ENCODE data around the gene PAK6.

PAK6 gene

GRCh38 chr15:40246496-40247280 lies 7.8 kb downstream of the PAK6 start:
- Histone ChIP-seq H3K36me3 (ENCODE audit: insufficient read depth, low read length) (no peaks in the 10 kb centered on the region), H3K4me1 (ENCODE audit: insufficient read depth, low read length) (no peaks in the 10 kb centered on the region), H3K9me3 (ENCODE audit: control insufficient read depth, insufficient read depth, low read length) (no peaks in the 10 kb centered on the region), H3K9ac (ENCODE audit: low read depth, low read length) (no peak overlapping the region)

GRCh38 chr15:40247406-40247971 lies 8.6 kb downstream of the PAK6 start:
- Histone ChIP-seq H3K4me1 (ENCODE audit: insufficient read depth, low read length) (no peaks in the 10 kb centered on the region), H3K36me3 (ENCODE audit: insufficient read depth, low read length) (no peaks in the 10 kb centered on the region), H3K9me3 (ENCODE audit: control insufficient read depth, insufficient read depth, low read length) (no peaks in the 10 kb centered on the region), H3K9ac (ENCODE audit: low read depth, low read length) (no peak overlapping the region)

DNA sequence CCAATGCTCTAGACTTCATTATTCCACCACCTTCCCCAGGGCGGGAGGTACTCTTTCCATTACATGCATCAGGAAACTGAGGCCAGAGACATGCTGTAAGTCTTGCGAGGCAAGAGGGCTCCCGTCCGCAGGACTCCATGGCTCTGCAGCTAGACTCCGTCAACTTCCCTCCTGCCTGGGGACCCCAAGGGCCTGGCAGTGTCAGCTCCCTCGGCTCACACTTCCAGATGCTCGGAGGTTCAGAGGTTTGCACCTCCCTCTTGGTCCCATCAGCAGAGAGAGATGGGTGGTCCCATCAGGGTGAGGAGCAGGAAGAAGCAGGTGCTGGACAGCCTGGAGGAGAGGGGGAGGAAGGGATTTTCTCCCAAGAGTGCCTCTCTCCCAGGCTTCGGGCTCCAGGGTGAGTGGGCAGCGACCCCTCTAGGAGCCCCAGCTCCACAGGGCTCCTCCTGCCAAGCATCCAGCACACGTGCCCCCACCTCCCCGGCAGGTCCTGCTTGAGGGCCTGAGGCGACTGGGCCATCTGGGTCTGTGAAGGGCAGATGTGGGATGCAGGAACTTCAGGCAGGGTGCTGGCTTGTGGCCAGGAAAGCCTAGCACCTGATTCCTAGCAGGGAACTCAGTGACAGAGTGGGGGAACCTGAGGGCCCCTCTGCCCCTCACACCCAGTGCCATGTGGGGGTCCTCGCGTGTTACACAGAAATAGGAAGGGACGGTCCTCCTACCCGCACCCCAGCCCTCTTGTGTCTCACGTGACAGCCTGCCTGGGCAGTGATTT lies 9.3 kb downstream of the PAK6 start:
- no peaks in the 10 kb centered on the region for H3K36me3 ChIP-seq (ENCODE audit: insufficient read depth, low read length)
- H3K9me3 ChIP-seq (ENCODE audit: control insufficient read depth, insufficient read depth, low read length): no peaks in the 10 kb centered on the region
- H3K4me1 ChIP-seq (ENCODE audit: insufficient read depth, low read length): no peaks in the 10 kb centered on the region; the same call in 1 of the 2 replicates
- H3K9ac ChIP-seq (ENCODE audit: low read depth, low read length): no peak overlapping the region

DNA sequence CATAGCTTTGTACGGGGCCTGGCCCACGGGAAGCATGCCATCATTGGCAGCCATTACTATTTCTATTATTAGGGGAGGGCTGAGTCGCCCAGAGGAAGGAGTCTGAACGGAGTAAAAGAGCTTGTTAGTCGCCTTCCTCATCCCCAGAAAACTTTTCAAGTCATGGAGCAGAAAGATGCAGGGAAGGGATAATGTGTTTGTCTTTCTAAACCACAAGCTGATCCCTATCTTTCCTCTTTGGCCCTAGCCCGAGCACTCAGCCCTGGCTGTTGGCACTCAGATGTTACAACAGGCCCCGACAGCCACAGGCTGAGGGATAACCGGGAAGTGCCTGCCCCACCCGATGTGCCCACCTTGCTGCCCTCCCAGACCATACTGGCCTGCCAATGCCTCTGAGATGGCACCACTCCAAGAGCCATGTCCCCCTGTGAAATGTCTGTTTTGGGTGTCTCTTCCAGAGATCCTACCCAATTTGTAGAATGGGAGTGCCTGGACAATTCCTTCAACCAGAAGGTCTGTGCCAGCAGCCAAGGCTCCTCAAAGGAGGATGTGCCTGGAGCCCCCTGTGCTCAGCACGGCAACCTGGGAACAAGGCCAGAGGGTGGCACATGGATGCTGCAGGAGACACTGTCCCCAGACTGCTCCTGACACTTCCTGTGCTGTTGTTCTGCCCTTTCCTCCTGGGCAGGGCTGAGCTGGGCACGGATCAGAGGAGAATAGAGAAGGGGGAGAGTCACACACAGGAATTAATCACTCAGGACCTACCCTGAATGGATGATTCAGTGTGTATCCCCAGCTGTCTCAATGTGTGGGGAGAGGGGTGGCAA lies 10.8 kb downstream of the PAK6 start:
- Histone ChIP-seq H3K9me3 (ENCODE audit: control insufficient read depth, insufficient read depth, low read length) (no peaks in the 10 kb centered on the region), H3K36me3 (ENCODE audit: insufficient read depth, low read length) (no peaks in the 10 kb centered on the region), H3K9ac (ENCODE audit: low read depth, low read length) (no peak overlapping the region), H3K4me1 (ENCODE audit: insufficient read depth, low read length) (no peaks in the 10 kb centered on the region; the same call in 1 of the 2 replicates)

DNA sequence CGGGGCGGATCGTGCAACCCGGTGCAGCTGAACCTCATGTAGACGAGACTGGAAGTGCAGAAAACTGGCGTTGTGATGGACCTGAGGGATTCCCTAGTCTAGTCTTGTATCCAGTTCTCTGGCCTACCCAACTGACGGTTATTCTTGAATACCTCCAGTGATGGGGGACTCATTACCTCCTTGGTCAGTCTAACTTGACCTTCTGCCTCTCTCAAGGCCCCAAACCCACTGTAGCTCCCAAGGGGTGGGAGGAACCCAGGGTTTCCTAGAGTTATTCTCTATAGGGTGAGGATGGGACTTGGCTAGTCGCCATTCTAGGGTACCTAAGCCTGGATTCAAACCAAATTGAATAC lies 11.4 kb downstream of the PAK6 start:
- Histone ChIP-seq H3K9me3 (ENCODE audit: control insufficient read depth, insufficient read depth, low read length) (no peaks in the 10 kb centered on the region), H3K9ac (ENCODE audit: low read depth, low read length) (no peak overlapping the region), H3K36me3 (ENCODE audit: insufficient read depth, low read length) (no peaks in the 10 kb centered on the region), H3K4me1 (ENCODE audit: insufficient read depth, low read length) (no peaks in the 10 kb centered on the region; the same call in 1 of the 2 replicates)

GRCh38 chr15:40250771-40251483 lies 12.1 kb downstream of the PAK6 start:
- no peaks in the 10 kb centered on the region; the same call in 1 of the 2 replicates for H3K4me1 ChIP-seq (ENCODE audit: insufficient read depth, low read length)
- no peaks in the 10 kb centered on the region for H3K9me3 ChIP-seq (ENCODE audit: control insufficient read depth, insufficient read depth, low read length)
- H3K36me3 ChIP-seq (ENCODE audit: insufficient read depth, low read length): no peaks in the 10 kb centered on the region
- no peak overlapping the region for H3K9ac ChIP-seq (ENCODE audit: low read depth, low read length)

GRCh38 chr15:40251486-40252140 lies 12.8 kb downstream of the PAK6 start:
- Histone ChIP-seq H3K4me1 (ENCODE audit: insufficient read depth, low read length) (peaks cover 5% of the 10 kb centered on the region; the same call in 1 of the 2 replicates), H3K9me3 (ENCODE audit: control insufficient read depth, insufficient read depth, low read length) (no peaks in the 10 kb centered on the region), H3K36me3 (ENCODE audit: insufficient read depth, low read length) (no peaks in the 10 kb centered on the region), H3K9ac (ENCODE audit: low read depth, low read length) (no peak overlapping the region)

GRCh38 chr15:40252141-40252437 lies 13.2 kb downstream of the PAK6 start:
- Histone ChIP-seq H3K4me1 (ENCODE audit: insufficient read depth, low read length) (peaks cover 5% of the 10 kb centered on the region; the same call in 1 of the 2 replicates), H3K9me3 (ENCODE audit: control insufficient read depth, insufficient read depth, low read length) (no peaks in the 10 kb centered on the region), H3K9ac (ENCODE audit: low read depth, low read length) (peak overlapping the region; percentile 61; the same call in 1 of the 2 replicates), H3K36me3 (ENCODE audit: insufficient read depth, low read length) (no peaks in the 10 kb centered on the region)

GRCh38 chr15:40252438-40253166 lies 13.7 kb downstream of the PAK6 start:
- Histone ChIP-seq H3K9me3 (ENCODE audit: control insufficient read depth, insufficient read depth, low read length) (no peaks in the 10 kb centered on the region), H3K4me1 (ENCODE audit: insufficient read depth, low read length) (peaks cover 10% of the 10 kb centered on the region; the same call in 1 of the 2 replicates), H3K36me3 (ENCODE audit: insufficient read depth, low read length) (no peaks in the 10 kb centered on the region), H3K9ac (ENCODE audit: low read depth, low read length) (peak overlapping the region; percentile 61)

- H3K9ac ChIP-seq (ENCODE audit: low read depth, low read length): peak overlapping the region; percentile 61
- no peaks in the 10 kb centered on the region for H3K36me3 ChIP-seq (ENCODE audit: insufficient read depth, low read length)
- no peaks in the 10 kb centered on the region for H3K9me3 ChIP-seq (ENCODE audit: control insufficient read depth, insufficient read depth, low read length)
These were observed 14.4 kb downstream of the PAK6 start for GRCh38 chr15:40253167-40253790.

DNA sequence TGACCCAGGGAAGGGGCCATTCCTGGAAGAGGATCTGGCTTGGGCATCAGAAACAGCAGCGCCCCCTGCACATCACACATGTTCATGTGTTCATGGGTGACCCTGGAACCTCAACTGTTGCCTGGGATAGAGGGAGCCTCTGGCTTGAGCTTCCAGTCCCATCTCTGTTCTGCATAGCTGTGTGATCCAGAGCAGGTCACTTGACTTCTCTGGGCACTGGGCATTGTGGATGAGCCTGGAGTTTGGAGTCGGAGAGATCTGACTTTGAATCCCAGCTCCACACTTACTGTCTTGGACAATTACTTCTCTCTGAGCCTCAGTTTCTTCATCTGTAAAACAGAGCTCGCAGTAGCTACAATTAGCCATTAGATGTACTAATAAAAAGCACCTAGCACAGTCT lies 15.6 kb downstream of the PAK6 start:
- no peaks in the 10 kb centered on the region for H3K9me3 ChIP-seq (ENCODE audit: control insufficient read depth, insufficient read depth, low read length)
- no peaks in the 10 kb centered on the region for H3K36me3 ChIP-seq (ENCODE audit: insufficient read depth, low read length)
- no peak overlapping the region for H3K9ac ChIP-seq (ENCODE audit: low read depth, low read length)
- peaks cover 24% of the 10 kb centered on the region for H3K4me1 ChIP-seq (ENCODE audit: insufficient read depth, low read length)

More at GRCh38 chr15:40253167-40253790, 14.4 kb downstream of the PAK6 start:
- H3K4me1 ChIP-seq (ENCODE audit: insufficient read depth, low read length): peaks cover 14% of the 10 kb centered on the region; the same call in 1 of the 2 replicates

DNA sequence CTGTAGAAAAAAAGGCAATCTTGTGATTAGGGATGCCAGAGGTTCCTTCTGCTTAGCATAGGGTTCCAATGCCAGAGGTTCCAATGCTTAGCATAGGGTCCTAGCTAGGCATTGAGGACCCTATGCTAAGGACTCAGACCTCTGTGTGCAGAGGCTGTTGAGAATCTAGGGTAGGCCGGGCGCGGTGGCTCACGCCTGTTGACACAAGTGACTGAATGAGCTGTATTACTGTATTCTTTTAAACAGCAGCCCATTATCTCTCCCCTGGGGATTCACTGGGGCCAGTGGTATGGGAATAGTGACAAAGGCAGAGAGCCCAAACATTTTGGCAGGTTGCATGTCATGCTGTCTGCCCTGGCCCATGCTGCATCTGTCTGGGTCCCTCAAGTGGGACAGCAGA lies 16.2 kb downstream of the PAK6 start:
- no peaks in the 10 kb centered on the region for H3K36me3 ChIP-seq (ENCODE audit: insufficient read depth, low read length)
- H3K4me1 ChIP-seq (ENCODE audit: insufficient read depth, low read length): peaks cover 24% of the 10 kb centered on the region

More for the DNA sequence above, 16.2 kb downstream of the PAK6 start:
- Histone ChIP-seq H3K9ac (ENCODE audit: low read depth, low read length) (no peak overlapping the region), H3K9me3 (ENCODE audit: control insufficient read depth, insufficient read depth, low read length) (no peaks in the 10 kb centered on the region)
